ENCODE measurements around the gene FGFBP3. TPM values are rescaled to one million over a fixed set of nuclear protein-coding genes. Genes with fewer than 3 reads are reported as not detected.
"Not testable (repeated sequence)": the region's sequence is repeated elsewhere in the genome, so short reads cannot be mapped to it uniquely, and the experiment has no call there.

Gene FGFBP3
- total RNA-seq, 4 donors from 2014 or later = 0.50 to 1.4 (median 1.2) TPM; not detected in 1

GRCh38 chr10:91907033-91907594 is 2.2 kb downstream of the FGFBP3 start:
- TF ChIP-seq CTCF (IDR thresholded peaks at IDR 0.05) (no peak), POLR2A (IDR thresholded peaks at IDR 0.05) (no peak), EP300 (IDR thresholded peaks at IDR 0.05) (no peak), POLR2AphosphoS5 (IDR thresholded peaks at IDR 0.05) (no peak)
- Histone ChIP-seq H3K27ac (no peak overlapping the region), H3K4me3 (no peak overlapping the region), H3K27me3 (no peaks in the 10 kb centered on the region), H3K4me1 (peaks cover 0 to 29% (median 0%) of the 10 kb centered on the region in 3 donors), H3K36me3 (no peaks in the 10 kb centered on the region), H3K9me3 (no peaks in the 10 kb centered on the region)
- no peak for ATAC-seq
- 60 to 79% methylated on average over 1 to 4 of the region's 5 CpGs for WGBS, 2 donors (ENCODE audit: low coverage in 1 of 2)

- peak; percentile 27 for TF ChIP-seq POLR2AphosphoS5 (IDR thresholded peaks at IDR 0.05)
- TF ChIP-seq CTCF (IDR thresholded peaks at IDR 0.05) = no peak
- Histone ChIP-seq H3K9me3 (no peaks in the 10 kb centered on the region), H3K36me3 (no peaks in the 10 kb centered on the region), H3K27me3 (no peaks in the 10 kb centered on the region), H3K4me3 (no peak overlapping the region), H3K4me1 (peaks cover 0 to under 1% (median 0%) of the 10 kb centered on the region in 3 donors), H3K27ac (no peak overlapping the region)
- peak; percentile 69 for ATAC-seq
- WGBS, 2 donors (ENCODE audit: low coverage in 1 of 2) = 0% methylated on average over 2 of the region's 2 CpGs
These were observed 7.3 kb downstream of the FGFBP3 start for GRCh38 chr10:91901784-91902677.

GRCh38 chr10:91897421-91897820 is 11.9 kb downstream of the FGFBP3 start:
- Histone ChIP-seq H3K4me1 (no peaks in the 10 kb centered on the region), H3K4me3 (no peak overlapping the region), H3K27ac (no peak overlapping the region), H3K9me3 (no peaks in the 10 kb centered on the region), H3K27me3 (no peaks in the 10 kb centered on the region), H3K36me3 (no peaks in the 10 kb centered on the region)
- WGBS, 2 donors (ENCODE audit: low coverage in 1 of 2) = 59 to 62% methylated on average over 7 to 8 of the region's 8 CpGs
- TF ChIP-seq EP300 (IDR thresholded peaks at IDR 0.05) = no peak
- TF ChIP-seq POLR2AphosphoS5 (IDR thresholded peaks at IDR 0.05) = no peak
- no peak for TF ChIP-seq POLR2A (IDR thresholded peaks at IDR 0.05)
- no peak for TF ChIP-seq CTCF (IDR thresholded peaks at IDR 0.05)
- no peak for ATAC-seq

- 65 to 86% methylated on average over 2 to 3 of the region's 3 CpGs for WGBS, 2 donors (ENCODE audit: low coverage in 1 of 2)
- H3K27ac ChIP-seq = no peak overlapping the region
- no peaks in the 10 kb centered on the region for H3K9me3 ChIP-seq
These were observed 13.0 kb downstream of the FGFBP3 start for GRCh38 chr10:91896212-91896756.

GRCh38 chr10:91894261-91894685 is 15.0 kb downstream of the FGFBP3 start:
- H3K36me3 ChIP-seq, ATAC-seq, H3K27ac ChIP-seq, H3K4me1 ChIP-seq, H3K27me3 ChIP-seq, H3K9me3 ChIP-seq, H3K4me3 ChIP-seq: not testable (repeated sequence)
- WGBS, 2 donors (ENCODE audit: low coverage in 1 of 2) = 77 to 86% methylated on average over 8 to 13 of the region's 14 CpGs

More at GRCh38 chr10:91896212-91896756, 13.0 kb downstream of the FGFBP3 start:
- Histone ChIP-seq H3K27me3 (no peaks in the 10 kb centered on the region), H3K36me3 (no peaks in the 10 kb centered on the region), H3K4me3 (no peak overlapping the region), H3K4me1 (no peaks in the 10 kb centered on the region)
- no peak for ATAC-seq
- TF ChIP-seq EP300 (IDR thresholded peaks at IDR 0.05) (no peak), POLR2AphosphoS5 (IDR thresholded peaks at IDR 0.05) (no peak)
